ENCODE results near the gene ZNF416. TPM values are rescaled to one million over a fixed set of nuclear protein-coding genes. Genes with fewer than 3 reads are reported as not detected.

The ZNF416 gene
- total and polyA plus RNA-seq, 10 donors = 2.1 to 9.3 (median 5.1) TPM

DNA sequence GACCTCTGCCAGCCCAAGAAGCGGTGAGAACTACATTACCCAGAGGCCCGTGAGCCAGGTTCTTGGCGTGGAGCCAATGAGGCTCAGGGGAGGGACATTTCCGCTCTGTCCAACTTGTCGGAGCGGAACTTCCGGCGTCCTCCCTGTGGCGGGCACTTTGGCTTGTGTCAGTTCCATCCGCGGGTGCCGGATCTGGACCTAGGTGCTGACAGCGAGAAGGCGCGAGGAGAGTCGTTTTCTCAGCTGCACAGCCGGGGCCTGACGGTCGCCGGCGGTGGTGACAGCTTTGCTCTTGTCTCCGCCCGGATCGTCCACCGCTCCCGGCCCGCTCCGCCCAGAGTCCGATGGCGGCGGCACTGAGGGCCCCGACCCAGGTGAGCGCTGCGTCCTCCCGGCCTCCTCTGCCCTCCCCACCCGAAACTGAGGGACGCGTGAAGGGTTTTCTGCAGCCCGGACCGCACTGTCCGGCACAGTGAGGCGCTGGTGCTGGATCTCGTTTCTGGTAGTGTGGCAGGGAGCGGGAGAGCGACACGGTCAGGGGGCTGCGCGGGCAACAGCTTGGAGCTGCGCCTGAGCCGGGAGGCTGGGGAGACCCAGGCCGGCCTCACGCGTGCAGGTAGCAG lies 21.2 kb upstream of the ZNF416 start, which contains the start of gene ZNF530:
Gene ZNF530, plus strand, starts transcription at position 125 of the 623 bp plus-strand sequence. CDS start 4,461 bp downstream, outside the sequence.
- peak; percentile 96 for DNase-seq
- Histone ChIP-seq H3K27me3 (replicated peaks in 1 of 7) (no peaks in the 10 kb centered on the region), H3K4me3 (peak within 1 kb of the TSS; percentile 76 to 97 (median 86)), H3K9me3 (peaks cover 0 to 66% (median 46%) of the 10 kb centered on the region in 8 donors), H3K27ac (peak within 1 kb of the TSS in 5 of 8 donors; percentile 34 to 70 (median 58)), H3K36me3 (peaks cover 0 to 39% (median 14%) of the 10 kb centered on the region in 6 donors), H3K4me1 (peaks cover 5 to 20% (median 14%) of the 10 kb centered on the region in 6 donors)
- TF ChIP-seq POLR2AphosphoS5 (IDR thresholded peaks at IDR 0.05) (peak; percentile 89 to 98 (median 89)), POLR2A (IDR thresholded peaks at IDR 0.05) (no peak), CTCF (IDR thresholded peaks at IDR 0.05 in 8 of 11, conservative IDR thresholded peaks at IDR 0.05 in 3 of 11) (peak in 4 of 11 experiments; percentile 5 to 16 (median 8))
- intact Hi-C loops (cut with DNase I; ENCODE audit: low total_unique reads) = no loop called here
- WGBS, 5 donors = 1 to 5% (median 1%) methylated on average over 14 to 53 of the region's 53 CpGs

DNA sequence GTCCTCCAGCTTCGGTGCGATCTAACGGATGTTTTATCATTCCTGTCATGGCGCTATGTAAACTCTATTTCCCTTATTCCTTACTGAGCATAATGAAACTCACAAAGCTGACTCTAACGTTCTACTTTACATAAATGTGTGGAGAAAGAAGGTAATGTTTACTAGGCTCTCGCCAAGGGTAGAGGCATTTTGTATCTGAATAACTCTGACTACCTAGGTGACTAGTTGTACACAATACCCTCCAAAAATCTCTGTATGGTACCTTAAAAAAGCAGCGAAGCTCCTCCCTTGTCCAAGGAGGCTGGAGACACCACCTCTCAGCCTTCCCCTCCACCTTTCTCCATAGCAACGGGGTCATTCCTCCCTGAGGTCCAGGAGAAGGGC lies 20.7 kb upstream of the ZNF416 start:
- H3K9me3 ChIP-seq = peaks cover 0 to 66% (median 46%) of the 10 kb centered on the region in 8 donors
- TF ChIP-seq CTCF (IDR thresholded peaks at IDR 0.05 in 8 of 11, conservative IDR thresholded peaks at IDR 0.05 in 3 of 11) = no peak
- no peak for TF ChIP-seq POLR2AphosphoS5 (IDR thresholded peaks at IDR 0.05)
- TF ChIP-seq POLR2A (IDR thresholded peaks at IDR 0.05) = no peak
- peak overlapping the region; percentile 76 to 97 (median 86) for H3K4me3 ChIP-seq
- no peaks in the 10 kb centered on the region for H3K27me3 ChIP-seq (replicated peaks in 1 of 7)
- intact Hi-C loops (cut with DNase I; ENCODE audit: low total_unique reads) = no loop called here
- peaks cover 0 to 34% (median 9%) of the 10 kb centered on the region in 6 donors for H3K36me3 ChIP-seq
- WGBS, 5 donors = 56 to 67% (median 60%) methylated on average over 7 to 8 of the region's 8 CpGs
- peaks cover 5 to 20% (median 14%) of the 10 kb centered on the region in 6 donors for H3K4me1 ChIP-seq
- no peak for DNase-seq
- peak overlapping the region in 5 of 8 donors; percentile 34 to 70 (median 58) for H3K27ac ChIP-seq

DNA sequence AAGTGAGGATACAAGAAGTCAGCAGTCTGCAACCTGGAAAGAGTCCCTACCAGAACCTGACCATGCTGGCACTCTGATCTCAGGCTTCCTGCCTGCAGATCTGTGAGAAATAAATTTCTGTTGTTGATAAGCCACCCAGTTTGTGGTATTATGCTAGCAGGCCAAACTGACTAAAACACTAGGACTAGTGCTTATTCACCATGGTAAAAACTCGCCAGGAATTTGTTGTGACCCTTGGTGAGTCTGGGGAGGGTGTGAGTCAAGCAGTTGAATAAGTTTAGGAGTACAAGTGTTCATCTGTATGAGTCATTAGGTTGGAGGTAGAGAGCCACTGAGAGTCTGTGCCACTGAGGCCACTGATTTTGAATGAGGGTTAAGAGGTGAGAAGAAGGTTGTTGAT lies 8.8 kb upstream of the ZNF416 start:
- Histone ChIP-seq H3K4me3 (no peak overlapping the region), H3K27me3 (replicated peaks in 1 of 7) (no peaks in the 10 kb centered on the region), H3K4me1 (peaks cover 6 to 26% (median 16%) of the 10 kb centered on the region in 6 donors), H3K36me3 (peaks cover 27 to 80% (median 63%) of the 10 kb centered on the region in 6 donors), H3K27ac (no peak overlapping the region), H3K9me3 (peaks cover 37 to 92% (median 87%) of the 10 kb centered on the region in 8 donors)
- no peak for DNase-seq
- intact Hi-C loops (cut with DNase I; ENCODE audit: low total_unique reads) = no loop called here
- no peak for TF ChIP-seq POLR2A (IDR thresholded peaks at IDR 0.05)
- TF ChIP-seq CTCF (IDR thresholded peaks at IDR 0.05 in 8 of 11, conservative IDR thresholded peaks at IDR 0.05 in 3 of 11) = no peak
- no peak for TF ChIP-seq POLR2AphosphoS5 (IDR thresholded peaks at IDR 0.05)
- 81 to 95% (median 90%) methylated on average over 1 of the region's 1 CpG for WGBS, 5 donors
